ENCODE data around the gene KIF25.

Gene KIF25

GRCh38 chr6:168082860-168083513, 85.5 kb downstream of the KIF25 start (continued):
- TF ChIP-seq POU6F1 (CRISPR knock-in tag; IDR thresholded peaks at IDR 0.05; ENCODE audit: borderline replicate concordance, low read depth): no peak

DNA sequence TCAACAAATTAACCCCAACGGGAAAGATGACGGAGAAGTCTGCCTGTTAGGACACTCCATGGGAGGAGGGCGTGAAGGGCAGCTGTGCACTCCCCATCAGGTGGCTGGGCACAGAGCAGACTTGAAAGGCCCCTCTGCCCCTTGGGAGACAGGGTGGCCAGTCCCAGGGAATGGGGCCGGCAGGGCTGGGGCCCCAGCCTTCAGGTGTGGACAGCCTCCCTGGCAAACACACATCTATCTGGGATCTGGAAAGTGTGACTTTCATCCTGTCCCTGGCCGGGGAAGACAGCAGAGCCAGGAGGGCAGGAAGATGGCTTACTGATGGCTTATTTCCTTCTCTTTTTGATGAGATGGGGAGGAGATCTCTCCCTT, 86.0 kb downstream of the KIF25 start:
- ATAC-seq: no peak
- TF ChIP-seq TOX (CRISPR knock-in tag; IDR thresholded peaks at IDR 0.05; ENCODE audit: borderline replicate concordance) (no peak), TSHZ2 (CRISPR knock-in tag; IDR thresholded peaks at IDR 0.05) (no peak), RARB (CRISPR knock-in tag; IDR thresholded peaks at IDR 0.05) (no peak), ZNF70 (CRISPR knock-in tag; IDR thresholded peaks at IDR 0.05) (no peak), CSRNP3 (CRISPR knock-in tag; IDR thresholded peaks at IDR 0.05) (no peak), CSDC2 (CRISPR knock-in tag; IDR thresholded peaks at IDR 0.05) (no peak), ZFP30 (CRISPR knock-in tag; IDR thresholded peaks at IDR 0.05) (no peak), ARNTL (CRISPR knock-in tag; IDR thresholded peaks at IDR 0.05; ENCODE audit: borderline replicate concordance, low read depth) (no peak), ZFP3 (CRISPR knock-in tag; IDR thresholded peaks at IDR 0.05) (no peak), TCF4 (CRISPR knock-in tag; IDR thresholded peaks at IDR 0.05; ENCODE audit: borderline replicate concordance) (no peak), BACH2 (CRISPR knock-in tag; IDR thresholded peaks at IDR 0.05; ENCODE audit: borderline replicate concordance) (no peak), SNAI2 (CRISPR knock-in tag; IDR thresholded peaks at IDR 0.05) (no peak), CREB5 (CRISPR knock-in tag; IDR thresholded peaks at IDR 0.05; ENCODE audit: low read depth) (no peak), PPARA (CRISPR knock-in tag; IDR thresholded peaks at IDR 0.05; ENCODE audit: borderline replicate concordance) (no peak), POU6F1 (CRISPR knock-in tag; IDR thresholded peaks at IDR 0.05; ENCODE audit: borderline replicate concordance, low read depth) (no peak), ESRRG (CRISPR knock-in tag; IDR thresholded peaks at IDR 0.05) (no peak)
- TF ChIP-seq, protein P1, sequence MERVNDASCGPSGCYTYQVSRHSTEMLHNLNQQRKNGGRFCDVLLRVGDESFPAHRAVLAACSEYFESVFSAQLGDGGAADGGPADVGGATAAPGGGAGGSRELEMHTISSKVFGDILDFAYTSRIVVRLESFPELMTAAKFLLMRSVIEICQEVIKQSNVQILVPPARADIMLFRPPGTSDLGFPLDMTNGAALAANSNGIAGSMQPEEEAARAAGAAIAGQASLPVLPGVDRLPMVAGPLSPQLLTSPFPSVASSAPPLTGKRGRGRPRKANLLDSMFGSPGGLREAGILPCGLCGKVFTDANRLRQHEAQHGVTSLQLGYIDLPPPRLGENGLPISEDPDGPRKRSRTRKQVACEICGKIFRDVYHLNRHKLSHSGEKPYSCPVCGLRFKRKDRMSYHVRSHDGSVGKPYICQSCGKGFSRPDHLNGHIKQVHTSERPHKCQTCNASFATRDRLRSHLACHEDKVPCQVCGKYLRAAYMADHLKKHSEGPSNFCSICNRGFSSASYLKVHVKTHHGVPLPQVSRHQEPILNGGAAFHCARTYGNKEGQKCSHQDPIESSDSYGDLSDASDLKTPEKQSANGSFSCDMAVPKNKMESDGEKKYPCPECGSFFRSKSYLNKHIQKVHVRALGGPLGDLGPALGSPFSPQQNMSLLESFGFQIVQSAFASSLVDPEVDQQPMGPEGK (CRISPR knock-in tag; IDR thresholded peaks at IDR 0.05; ENCODE audit: borderline replicate concordance): no peak

- ATAC-seq: no peak
- TF ChIP-seq ARNTL (CRISPR knock-in tag; IDR thresholded peaks at IDR 0.05; ENCODE audit: borderline replicate concordance, low read depth) (no peak), CREB5 (CRISPR knock-in tag; IDR thresholded peaks at IDR 0.05; ENCODE audit: low read depth) (no peak), CSDC2 (CRISPR knock-in tag; IDR thresholded peaks at IDR 0.05) (no peak), ZC3H10 (CRISPR knock-in tag; IDR thresholded peaks at IDR 0.05) (no peak), ISL1 (CRISPR knock-in tag; IDR thresholded peaks at IDR 0.05) (no peak), ZFP3 (CRISPR knock-in tag; IDR thresholded peaks at IDR 0.05) (no peak), RARB (CRISPR knock-in tag; IDR thresholded peaks at IDR 0.05) (no peak), GLIS3 (CRISPR knock-in tag; IDR thresholded peaks at IDR 0.05) (no peak), TSHZ2 (CRISPR knock-in tag; IDR thresholded peaks at IDR 0.05) (no peak), SNAI2 (CRISPR knock-in tag; IDR thresholded peaks at IDR 0.05) (no peak), ZFP30 (CRISPR knock-in tag; IDR thresholded peaks at IDR 0.05) (no peak)
Measured at GRCh38 chr6:168084465-168085160, 87.1 kb downstream of the KIF25 start.
